GM19025 (cell line): ENCODE measurements around the gene SSC4D.
A peak's percentile ranks its signal among the peaks of the same experiment; 100 is the strongest.
"Not testable (repeated sequence)": the region's sequence is repeated elsewhere in the genome, so short reads cannot be mapped to it uniquely, and the experiment has no call there.

Experiments
- ATAC-seq: cut with Tn5 transposase; IDR thresholded peaks from one replicate; pipeline ENCODE4 v1.9.1; 2021; ENCODE audit warnings: mild to moderate bottlenecking, low read depth, moderate library complexity; ENCODE audit not compliant: unreplicated experiment

SSC4D gene

DNA sequence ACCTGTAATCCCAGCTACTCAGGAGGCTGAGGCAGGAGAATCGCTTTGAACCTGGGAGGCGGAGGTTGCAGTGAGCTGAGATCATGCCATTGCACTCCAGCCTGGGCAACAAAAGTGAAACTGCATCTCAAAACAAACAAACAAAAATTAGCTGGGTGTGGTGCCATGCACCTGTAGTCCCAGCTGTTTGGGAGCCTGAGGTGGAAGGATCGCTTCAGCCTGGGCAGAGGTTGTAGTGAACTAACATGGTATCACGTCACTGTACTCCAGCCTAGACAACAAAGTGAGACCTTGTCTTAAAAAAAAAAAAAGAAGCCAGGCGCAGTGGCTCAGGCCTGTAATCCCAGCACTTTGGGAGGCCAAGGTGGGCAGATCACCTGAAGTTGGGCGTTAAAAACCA lies 21.7 kb downstream of the SSC4D start:
- not testable (repeated sequence) for ATAC-seq

DNA sequence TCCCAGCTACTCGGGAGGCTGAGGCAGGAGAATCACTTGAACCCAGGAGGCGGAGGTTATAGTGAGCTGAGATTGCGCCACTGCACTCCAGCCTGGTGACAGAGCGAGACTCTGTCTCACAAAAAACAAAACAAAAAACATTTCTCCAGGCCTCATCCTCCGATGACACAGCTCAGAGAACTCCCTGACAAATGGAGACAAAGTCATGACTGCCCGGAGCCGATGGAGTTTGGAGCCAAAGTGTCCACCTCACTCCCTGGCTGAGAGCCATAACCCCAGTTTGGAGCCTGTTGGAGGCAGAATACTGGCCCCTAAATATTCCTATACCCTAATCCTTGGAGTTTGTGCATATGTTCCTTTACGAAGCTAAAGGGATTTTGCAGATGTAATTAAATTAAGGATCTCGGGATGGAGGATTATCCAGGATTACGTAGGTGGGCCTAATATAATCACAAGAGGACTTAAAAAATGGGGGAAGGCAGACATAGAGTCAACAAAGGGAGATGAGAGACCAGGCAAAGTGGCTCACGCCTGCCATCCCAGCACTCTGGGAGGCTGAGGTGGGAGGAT lies 22.7 kb downstream of the SSC4D start:
- no peak for ATAC-seq

DNA sequence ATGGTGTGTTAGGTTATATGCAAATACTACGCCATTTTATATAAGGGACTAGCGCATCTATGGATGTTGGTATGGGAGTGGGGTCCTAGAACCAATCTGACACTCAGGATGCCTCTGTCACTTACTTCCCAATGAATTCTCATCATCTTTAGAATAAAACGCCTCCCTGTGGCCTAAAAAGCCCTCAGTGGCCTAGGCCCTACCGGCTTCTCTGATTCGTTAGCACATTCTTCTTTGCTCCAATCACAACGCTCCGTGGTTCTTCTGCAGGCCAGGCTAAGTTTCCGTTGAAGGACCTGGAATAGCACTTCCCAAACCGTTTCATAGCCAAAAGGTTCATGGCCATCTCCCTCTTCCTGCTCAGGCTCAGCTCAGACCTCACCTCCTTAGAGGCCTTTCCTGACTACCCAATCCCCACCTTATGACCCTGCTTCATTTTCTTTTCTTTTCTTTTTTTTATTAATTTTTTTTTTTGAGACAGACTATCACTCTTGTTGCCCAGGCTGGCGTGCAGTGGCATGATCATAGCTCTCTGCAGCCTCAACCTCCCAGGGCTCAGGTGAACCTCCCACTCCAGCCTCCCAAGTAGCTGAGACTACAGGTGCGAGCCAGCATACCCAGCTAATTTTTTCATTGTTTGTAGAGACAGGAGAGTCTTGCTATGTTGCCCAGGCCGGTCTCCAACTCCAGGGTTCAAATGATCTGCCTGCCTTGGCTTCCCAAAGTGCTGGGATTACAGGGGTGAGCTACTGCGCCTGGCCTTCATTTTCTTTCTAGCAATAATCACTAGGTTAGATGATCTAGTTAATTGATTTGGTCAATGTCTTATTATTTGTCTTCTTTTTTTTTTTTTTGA lies 26.2 kb downstream of the SSC4D start:
- no peak for ATAC-seq

DNA sequence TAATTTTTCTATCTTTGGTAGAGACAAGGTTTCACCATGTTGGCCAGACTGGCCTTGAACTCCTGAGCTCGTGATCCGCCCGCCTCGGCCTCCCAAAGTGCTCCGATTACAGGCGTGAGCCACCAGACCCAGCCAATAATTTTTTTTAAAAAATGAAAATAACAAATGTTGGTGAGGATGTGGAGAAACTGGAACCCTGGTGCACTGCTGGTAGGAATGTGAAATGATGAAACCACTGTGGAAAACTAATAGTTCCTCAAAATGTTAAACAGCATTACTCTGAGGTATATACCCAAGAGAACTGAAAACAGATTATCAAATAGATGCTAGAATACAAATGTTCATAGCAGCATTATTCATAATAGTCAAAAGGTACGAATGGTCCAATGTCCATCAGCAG lies 27.7 kb downstream of the SSC4D start:
- ATAC-seq: no peak

DNA sequence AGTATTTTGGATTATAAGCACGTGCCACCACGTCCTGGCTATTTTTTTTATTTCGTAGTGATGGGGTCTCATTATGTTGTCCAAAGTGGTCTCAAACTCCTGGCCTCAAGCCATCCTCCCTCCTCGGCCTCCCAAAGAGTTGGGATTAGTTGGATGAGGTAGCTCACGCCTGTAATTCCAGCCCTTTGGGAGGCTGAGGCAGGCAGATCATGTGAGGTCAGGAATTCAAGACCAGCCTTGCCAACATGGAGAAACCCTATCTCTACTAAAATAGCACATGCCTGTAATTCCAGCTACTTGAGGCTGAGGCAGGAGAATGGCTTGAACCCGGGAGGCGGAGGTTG lies 28.9 kb downstream of the SSC4D start:
- no peak for ATAC-seq

DNA sequence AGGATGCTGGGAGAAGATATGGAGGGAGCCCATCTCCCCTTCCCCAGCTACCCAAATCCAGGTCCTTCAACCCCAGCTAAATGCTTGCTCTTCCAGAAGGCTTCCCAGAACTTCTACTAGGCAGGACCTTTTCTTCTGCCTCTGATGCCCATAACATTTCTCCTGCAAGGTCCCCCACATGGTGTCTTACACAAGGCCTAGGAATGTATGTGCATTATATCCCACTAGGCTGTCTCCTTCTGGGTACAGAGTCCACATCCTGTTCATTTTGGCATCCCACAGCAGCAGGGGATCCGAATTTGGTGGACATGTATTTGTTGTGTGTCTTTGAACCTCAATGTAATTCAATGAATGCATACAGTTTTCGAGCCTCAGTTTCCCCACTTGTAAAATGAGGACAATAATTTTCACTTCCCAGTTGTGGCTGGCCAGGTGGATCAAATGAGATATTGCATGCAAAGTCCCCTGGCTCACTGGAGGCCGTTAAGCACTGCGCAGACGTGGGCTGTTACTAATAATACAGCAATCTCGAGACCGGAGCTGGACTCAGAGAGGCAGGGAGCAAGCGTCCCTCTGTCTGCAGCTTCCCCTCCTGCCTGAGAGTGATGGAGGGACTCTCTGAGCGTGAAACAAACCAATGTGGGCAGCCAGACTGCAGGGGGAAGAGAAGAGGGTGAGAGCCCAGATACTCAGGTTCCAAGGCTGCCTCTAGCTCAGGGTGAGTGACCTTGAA lies 32.1 kb downstream of the SSC4D start:
- ATAC-seq: no peak

DNA sequence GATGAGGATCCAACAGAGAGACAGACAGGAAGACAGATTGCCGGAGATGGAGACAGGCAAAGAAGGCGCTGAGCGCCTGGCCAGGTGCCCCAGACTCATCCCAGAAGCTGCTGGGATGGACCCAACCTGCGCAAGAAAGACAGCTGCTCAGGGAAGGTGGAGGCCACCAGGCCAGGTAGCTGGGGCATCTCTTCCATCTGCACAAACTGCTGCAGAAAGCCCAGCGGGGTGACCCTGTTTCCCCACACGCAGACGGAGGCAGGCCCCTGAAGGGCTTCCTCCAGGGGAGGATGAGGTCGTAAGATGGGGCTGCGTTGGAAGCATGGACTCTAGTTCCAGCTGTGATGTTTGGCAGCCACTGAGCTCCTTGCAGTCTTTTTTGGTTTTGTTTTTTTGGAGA lies 34.2 kb downstream of the SSC4D start:
- no peak for ATAC-seq

DNA sequence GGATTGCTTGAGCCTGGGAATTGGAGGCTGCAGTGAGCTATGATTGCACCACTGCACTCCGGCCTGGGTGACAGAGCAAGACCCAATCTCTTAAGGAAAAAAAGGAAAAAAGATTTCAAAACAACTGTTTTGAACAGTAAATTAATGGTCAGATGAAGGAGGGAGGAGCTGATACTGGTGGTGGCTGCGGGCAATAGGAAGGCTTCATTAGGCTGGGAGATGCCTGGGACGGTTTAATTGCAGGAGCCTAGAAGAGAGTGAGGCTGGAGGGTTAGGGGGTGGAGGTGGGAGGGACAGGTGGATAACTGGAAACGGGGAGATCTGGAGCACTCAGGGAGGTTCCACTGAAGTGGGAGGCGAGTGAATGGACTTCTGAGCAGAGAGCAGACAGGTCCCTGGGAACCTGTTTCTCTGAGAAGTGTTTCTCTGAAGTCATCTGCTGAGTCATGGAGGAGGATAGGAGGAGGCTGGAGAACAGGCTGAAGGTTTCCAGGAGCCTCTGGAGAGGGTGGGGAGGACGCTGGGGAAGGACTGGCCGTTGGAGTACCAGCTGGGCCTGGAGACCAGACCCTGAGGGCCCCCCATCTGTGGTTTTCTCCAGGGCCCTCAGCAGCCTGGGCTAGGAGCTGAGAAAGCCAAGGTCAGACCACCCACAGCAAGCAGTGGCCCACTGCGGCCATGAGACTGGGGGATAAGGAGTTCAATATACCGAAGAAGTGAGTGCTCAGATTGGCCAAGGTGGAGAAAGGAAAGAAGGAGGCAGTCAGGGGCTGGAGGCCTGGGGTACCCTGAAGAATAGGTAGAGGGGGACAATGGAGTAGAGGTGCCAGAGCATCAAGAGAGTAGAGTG lies 36.3 kb downstream of the SSC4D start:
- no peak for ATAC-seq

DNA sequence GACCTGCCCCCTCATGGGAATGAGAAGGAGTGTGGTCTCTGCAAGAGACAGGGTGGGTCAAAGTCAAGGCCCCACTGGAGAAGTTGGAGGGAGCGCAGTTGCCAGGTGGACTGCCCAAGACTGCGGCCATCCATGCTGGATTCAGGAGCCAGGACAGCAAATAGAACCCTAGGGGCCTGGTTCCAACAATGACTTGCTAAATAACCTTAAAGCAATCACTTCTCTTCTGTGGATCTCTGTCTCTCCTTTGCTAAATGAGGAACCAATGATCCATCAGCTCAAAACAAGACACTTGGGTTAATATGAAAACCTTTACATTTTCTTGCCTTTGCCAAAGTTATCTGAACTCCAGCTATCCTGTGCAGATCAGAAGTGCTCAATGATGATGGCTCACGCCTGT lies 38.1 kb downstream of the SSC4D start:
- no peak for ATAC-seq

DNA sequence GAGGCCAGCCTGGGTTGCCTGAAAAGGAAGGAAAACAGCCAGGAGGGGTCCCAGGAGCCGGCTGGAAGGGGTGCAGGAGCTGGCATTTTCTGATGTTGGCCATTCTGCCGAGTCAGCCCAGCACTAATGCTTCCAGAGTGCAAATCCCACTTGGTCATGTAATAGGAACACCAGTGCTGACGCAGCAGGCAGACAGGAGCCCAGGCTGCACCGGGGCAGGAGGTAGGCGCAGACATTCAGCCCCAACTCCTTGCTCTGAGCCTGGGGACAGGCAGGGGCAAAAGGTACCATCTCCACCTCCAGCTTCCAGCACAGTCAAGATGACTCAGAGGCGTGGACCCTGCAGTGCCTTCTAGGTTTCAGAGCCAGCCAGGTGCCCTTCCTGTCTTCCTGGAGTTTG lies 40.5 kb downstream of the SSC4D start:
- no peak for ATAC-seq

DNA sequence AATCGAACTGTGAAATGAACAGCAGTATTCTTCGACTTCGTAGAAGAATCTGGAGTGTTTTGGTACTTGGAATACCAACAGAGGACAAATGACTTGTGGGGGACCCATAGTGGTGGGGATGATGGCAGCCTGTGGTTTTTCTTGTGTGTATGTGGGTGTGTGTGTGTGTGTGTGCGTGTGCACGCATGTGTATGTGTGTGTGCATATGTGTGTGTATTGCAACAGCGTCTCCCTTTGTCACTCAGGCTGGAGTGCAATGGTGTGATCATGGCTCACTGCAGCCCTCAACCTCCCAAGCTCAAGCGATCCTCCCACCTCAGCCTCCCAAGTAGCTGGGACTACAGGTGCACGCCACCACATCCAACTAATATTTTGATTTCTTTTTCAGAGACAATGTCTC lies 41.3 kb downstream of the SSC4D start:
- ATAC-seq: no peak

DNA sequence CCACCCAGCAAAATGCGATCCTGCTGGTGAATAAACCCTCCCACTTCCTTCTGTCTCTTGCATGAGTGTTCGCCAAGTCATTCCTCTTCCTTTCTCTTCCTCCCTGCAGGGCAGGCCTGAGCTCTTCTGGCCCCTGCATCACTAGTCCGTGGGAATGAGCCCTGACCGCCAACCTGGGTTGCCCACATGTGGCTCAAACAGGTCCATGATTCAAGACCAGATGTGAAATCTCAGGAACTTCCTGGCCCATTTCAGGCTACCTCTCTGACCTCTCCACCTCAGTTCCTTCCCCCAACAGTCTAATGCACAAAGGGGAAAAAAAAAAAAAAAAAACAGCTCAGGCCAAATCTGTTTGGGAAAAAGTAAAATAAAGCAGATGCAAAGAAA lies 45.3 kb downstream of the SSC4D start:
- ATAC-seq: peak; percentile 4

DNA sequence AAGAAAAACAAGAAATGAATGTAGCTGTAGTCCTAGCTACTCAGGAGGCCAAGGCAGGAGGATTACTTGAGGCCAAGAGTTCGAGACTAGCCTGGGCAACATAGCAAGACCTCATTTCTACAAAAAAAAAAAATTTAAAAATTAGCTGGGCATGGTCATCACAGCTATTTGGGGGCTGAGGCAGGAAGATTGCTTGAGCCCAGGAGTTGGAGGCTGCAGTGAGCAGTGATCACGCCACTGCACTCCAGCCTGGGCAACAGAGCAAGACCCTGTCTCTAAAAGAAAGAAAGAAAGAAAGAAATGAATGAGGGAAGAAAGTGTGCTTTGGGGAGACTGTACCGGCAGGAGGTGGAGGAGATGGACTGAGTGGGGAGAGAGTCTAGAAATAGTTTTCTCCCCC lies 45.7 kb downstream of the SSC4D start:
- ATAC-seq: not testable (repeated sequence)

DNA sequence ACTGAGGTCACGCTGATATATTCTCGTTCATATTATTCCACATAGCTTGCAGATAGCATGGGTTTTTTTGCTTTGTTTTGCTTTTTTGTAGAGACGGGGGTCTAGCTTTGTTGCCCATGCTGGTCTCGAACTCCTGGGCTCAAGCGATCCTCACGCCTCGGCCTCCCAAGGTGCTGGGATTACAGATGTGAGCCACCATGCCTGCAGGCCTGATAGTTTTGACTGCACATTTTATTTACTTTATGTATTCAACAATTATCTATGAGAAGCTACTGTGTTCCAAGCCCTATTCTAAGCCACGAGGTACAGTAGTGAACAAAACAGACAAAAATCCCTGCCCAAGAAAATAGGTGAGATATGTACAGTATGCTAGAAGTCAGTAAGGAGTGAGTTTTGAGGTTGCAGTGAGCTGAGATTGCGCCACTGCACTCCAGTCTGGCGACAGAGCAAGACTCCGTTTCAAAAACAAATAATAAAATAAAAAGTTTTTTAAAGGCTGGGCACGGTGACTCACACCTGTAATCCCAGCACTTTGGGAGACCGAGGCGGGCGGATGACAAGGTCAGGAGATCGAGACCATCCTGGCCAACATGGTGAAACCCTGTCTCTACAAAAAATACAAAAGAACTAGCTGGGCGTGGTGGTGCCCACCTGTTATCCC lies 49.4 kb downstream of the SSC4D start:
- ATAC-seq: no peak

DNA sequence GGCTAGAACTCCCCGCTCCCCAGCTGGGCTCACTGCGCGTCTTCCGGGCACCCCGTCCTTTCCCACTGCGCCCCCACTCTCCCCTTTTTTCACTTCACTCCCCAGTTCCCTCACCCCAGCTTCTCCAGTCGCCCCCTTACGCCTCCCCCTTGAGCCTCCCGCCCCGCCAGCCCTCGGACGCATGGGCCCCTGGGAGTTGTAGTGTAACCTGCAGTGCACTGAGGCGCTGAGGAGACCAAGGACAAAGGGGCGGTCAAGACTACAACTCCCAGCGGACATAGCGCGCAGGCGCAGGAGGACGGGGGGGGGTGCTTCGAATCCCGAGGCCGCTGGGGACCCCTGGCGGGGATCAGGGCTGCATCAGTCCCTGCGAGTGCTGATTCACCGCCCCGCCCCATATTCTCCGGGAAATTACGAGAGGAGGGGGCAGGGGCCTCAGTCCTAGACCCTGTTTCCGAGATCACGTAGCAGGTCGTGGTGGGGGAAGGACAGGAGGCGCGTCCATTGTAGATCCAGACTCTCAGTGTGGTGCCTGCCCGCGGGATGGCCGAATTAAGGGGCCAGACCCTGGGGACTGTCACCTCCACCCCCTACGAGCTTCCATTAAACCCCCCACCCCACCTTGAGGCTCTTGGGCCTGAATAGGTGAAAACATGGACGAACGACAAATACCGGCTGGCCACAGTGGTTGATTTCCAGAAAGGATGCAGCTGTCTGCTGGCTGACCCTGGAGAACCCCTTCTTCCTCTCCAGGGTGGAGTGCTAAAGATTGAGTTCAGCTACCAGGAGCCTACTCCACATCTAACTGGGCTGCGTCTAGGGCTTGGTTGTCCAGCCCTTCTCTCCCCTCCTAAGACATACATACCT lies 50.2 kb downstream of the SSC4D start:
- ATAC-seq: peak; percentile 84

DNA sequence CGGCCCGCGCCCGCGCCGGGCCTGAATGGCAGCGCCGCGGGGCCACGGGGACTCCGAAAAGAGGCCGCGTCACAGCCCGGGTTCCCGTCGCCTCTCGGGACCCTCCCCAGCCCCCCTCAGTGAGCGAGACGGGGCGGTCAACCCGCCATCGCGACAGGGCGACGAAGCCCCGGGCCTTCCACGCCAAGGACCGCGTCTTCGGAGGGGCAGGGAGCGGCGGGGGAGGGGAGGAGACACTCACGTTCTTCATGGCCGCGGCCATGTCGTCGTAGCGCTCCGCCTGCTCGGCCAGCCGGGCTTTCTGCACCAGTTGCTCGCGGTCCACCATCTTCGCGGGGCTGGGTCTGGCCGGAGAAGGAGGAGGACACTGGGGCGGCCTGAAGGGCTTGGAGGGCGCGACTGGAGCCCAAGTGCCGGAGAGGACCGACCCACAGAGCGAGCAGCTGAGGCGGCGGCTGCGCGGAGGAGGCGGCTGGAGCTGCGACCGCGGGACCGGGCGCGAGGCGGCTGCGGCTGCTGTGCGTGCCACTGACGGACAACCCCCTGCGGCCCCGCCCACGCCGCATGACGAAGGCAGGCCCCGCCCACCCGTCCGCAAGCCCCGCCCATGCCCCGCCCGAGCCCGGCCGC lies 50.9 kb downstream of the SSC4D start, which contains the start of gene YWHAG:
YWHAG (minus strand) TSS at position 511 of the 630 bp plus-strand sequence; CDS start at position 328, 183 bp downstream.
- ATAC-seq: peak; percentile 61

DNA sequence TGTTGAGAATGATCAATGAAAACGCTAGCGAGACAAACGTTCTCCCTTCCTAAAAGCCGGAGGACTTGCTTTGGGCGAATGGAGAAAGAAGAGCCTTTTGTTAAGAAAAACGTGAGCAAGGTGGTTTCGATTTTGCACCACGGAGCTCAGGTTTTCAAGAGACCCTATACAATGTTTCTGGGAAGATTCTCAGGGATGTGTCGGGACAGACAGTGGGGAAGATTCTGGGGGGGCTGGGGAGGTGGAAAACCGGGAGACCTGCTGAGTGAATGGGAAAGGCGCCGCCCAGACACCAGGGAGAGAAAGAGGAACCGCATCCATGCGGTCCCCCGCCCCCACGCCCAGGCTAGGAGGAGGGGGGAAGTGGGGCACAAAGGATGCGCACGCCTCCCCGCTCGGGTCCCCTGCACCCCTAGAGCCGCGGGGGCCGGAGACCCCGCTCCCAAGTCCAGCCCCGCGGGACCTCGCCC lies 51.5 kb downstream of the SSC4D start:
- ATAC-seq: peak; percentile 15

DNA sequence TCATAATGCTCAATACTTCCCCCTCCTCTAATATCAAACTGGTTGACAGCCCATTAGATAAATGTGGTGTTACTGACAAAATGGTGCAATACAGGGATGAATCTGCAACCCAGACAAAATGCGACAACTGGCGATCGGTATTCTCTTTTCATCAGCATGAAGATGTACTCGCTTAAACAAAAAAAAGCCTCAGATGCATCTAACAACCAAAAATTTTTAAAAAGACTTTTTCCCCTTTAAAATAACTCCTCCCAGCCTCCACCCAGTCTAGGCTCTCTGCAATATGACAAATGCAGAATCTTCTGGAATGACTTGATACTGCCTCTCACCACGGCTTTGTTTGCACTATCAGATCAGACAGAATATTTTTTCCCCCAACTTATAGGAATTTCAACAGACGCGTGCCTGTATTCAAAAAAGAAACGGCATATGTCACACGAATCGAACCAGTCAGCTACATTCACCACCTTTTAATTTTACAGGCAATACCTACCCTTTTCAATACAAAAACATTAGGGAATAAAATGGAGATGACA lies 52.0 kb downstream of the SSC4D start:
- no peak for ATAC-seq
